ENCODE results near the gene NAA38. TPM values are rescaled to one million over a fixed set of nuclear protein-coding genes. Genes with fewer than 3 reads are reported as not detected.
A peak's percentile ranks its signal among the peaks of the same experiment; 100 is the strongest.
"Not testable (repeated sequence)": the region's sequence is repeated elsewhere in the genome, so short reads cannot be mapped to it uniquely, and the experiment has no call there.

NAA38 gene
- polyA plus RNA-seq, 1 donor (not counting 4 experiments of a cell fraction or from before 2014, with no cell fraction given), result 70.9 TPM

DNA sequence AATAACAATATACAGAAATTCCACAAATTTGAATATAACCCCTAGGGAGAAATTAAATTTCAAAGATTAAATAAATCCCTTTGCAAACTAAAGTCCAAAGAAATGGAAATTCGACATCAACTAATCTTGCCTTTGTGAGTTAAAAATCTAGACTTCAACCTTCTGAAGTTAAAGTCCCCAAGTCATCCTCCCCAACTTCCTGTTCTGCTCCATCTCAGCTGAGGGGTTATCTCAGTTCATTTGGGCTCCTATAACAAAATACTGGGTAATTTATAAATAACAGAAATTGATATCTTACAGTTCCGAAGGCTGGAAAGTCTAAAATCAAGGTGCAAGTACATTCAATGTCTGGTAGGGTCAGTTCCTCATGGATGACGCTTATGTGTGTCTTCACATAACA is 46.1 kb downstream of the NAA38 start:
- no peak overlapping the region for H2AFZ ChIP-seq (ENCODE audit: control insufficient read depth, low read length)
- no peaks in the 10 kb centered on the region for H3K9me3 ChIP-seq (ENCODE audit: control insufficient read depth, low read depth, low read length)
- DNase-seq (ENCODE audit: low read depth, low spot score), result no peak
- no peak overlapping the region for H3K27ac ChIP-seq (ENCODE audit: control insufficient read depth, insufficient read depth, low read length)
- TF ChIP-seq, protein P1, sequence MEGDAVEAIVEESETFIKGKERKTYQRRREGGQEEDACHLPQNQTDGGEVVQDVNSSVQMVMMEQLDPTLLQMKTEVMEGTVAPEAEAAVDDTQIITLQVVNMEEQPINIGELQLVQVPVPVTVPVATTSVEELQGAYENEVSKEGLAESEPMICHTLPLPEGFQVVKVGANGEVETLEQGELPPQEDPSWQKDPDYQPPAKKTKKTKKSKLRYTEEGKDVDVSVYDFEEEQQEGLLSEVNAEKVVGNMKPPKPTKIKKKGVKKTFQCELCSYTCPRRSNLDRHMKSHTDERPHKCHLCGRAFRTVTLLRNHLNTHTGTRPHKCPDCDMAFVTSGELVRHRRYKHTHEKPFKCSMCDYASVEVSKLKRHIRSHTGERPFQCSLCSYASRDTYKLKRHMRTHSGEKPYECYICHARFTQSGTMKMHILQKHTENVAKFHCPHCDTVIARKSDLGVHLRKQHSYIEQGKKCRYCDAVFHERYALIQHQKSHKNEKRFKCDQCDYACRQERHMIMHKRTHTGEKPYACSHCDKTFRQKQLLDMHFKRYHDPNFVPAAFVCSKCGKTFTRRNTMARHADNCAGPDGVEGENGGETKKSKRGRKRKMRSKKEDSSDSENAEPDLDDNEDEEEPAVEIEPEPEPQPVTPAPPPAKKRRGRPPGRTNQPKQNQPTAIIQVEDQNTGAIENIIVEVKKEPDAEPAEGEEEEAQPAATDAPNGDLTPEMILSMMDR (optimal IDR thresholded peaks at IDR 0.05 in 1 of 3, IDR thresholded peaks at IDR 0.05 in 1 of 3, conservative IDR thresholded peaks at IDR 0.05 in 1 of 3; ENCODE audit: extremely low read depth in 1 of 3, insufficient read depth in 2 of 3, low read length in 3 of 3), result no peak
- TF ChIP-seq EZH2 (IDR thresholded peaks at IDR 0.05; ENCODE audit: low read length), result no peak
- H3K9ac ChIP-seq (ENCODE audit: control insufficient read depth, extremely low read depth, insufficient read depth, low read length), result no peak overlapping the region
- H3K4me3 ChIP-seq (ENCODE audit: control insufficient read depth in 2 of 3, extremely low read depth in 1 of 3, insufficient read depth in 2 of 3, low read depth in 1 of 3, low read length in 3 of 3), result no peak overlapping the region
- no peaks in the 10 kb centered on the region for H4K20me1 ChIP-seq (ENCODE audit: control insufficient read depth, extremely low read depth, insufficient read depth, low read length)
- dilution Hi-C loops (cut with MboI; ENCODE audit: extremely low pct_ligation_motif_present, low sequenced_read_pairs), result no loop called here
- no peaks in the 10 kb centered on the region for H3K79me2 ChIP-seq (ENCODE audit: control insufficient read depth, insufficient read depth, low read length)
- no peaks in the 10 kb centered on the region for H3K36me3 ChIP-seq (ENCODE audit: control insufficient read depth in 2 of 2, extremely low read depth in 1 of 2, insufficient read depth in 2 of 2, low read length in 2 of 2)
- H3K4me2 ChIP-seq (ENCODE audit: control insufficient read depth, extremely low read depth, insufficient read depth, low read depth, low read length), result no peak overlapping the region
- FAIRE-seq, result no peak
- H3K27me3 ChIP-seq (ENCODE audit: control insufficient read depth, extremely low read depth, insufficient read depth, low read length), result no peaks in the 10 kb centered on the region
- no peaks in the 10 kb centered on the region for H3K9me1 ChIP-seq (ENCODE audit: control insufficient read depth, extremely low read depth, insufficient read depth, low read length)
- H3K4me1 ChIP-seq (ENCODE audit: control insufficient read depth, extremely low read depth, insufficient read depth, low read length), result peaks cover 20% of the 10 kb centered on the region

DNA sequence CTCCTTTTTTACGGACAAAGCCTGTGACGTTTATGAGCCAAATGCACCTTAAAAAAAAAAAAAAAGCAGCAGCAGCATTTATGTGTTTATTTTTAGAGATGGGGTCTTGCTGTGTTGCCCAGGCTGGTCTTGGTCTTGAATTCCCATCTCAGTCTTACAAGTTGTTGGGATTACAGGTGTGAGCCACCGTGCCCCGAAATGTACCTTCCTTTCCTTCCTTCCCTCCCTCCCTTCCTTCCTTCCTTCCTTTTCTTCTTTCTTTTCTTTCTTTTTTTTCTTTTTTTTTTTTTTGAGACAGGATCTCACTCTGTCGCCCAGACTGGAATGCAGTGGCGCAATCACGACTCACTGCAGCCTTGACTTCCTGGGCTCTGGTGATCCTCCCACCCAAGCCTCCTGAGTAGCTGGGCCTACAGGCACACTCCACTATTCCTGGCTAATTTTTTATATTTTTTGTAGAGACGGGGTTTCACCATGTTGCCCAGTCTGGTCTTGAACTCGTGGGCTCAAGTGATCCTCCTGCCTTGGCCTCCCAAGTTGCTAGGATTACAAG is 47.5 kb downstream of the NAA38 start:
- H3K79me2 ChIP-seq (ENCODE audit: control insufficient read depth, insufficient read depth, low read length); H3K9me1 ChIP-seq (ENCODE audit: control insufficient read depth, extremely low read depth, insufficient read depth, low read length); H3K4me3 ChIP-seq (ENCODE audit: control insufficient read depth in 2 of 3, extremely low read depth in 1 of 3, insufficient read depth in 2 of 3, low read depth in 1 of 3, low read length in 3 of 3); H4K20me1 ChIP-seq (ENCODE audit: control insufficient read depth, extremely low read depth, insufficient read depth, low read length); H2AFZ ChIP-seq (ENCODE audit: control insufficient read depth, low read length); dilution Hi-C loops (cut with MboI; ENCODE audit: extremely low pct_ligation_motif_present, low sequenced_read_pairs); H3K36me3 ChIP-seq (ENCODE audit: control insufficient read depth in 2 of 2, extremely low read depth in 1 of 2, insufficient read depth in 2 of 2, low read length in 2 of 2); DNase-seq (ENCODE audit: low read depth, low spot score); H3K27me3 ChIP-seq (ENCODE audit: control insufficient read depth, extremely low read depth, insufficient read depth, low read length); H3K9me3 ChIP-seq (ENCODE audit: control insufficient read depth, low read depth, low read length): not testable (repeated sequence)
- Histone ChIP-seq H3K27ac (ENCODE audit: control insufficient read depth, insufficient read depth, low read length) (peak overlapping the region; percentile 78), H3K9ac (ENCODE audit: control insufficient read depth, extremely low read depth, insufficient read depth, low read length) (peak overlapping the region; percentile 1), H3K4me2 (ENCODE audit: control insufficient read depth, extremely low read depth, insufficient read depth, low read depth, low read length) (peak overlapping the region; percentile 98), H3K4me1 (ENCODE audit: control insufficient read depth, extremely low read depth, insufficient read depth, low read length) (peaks cover 20% of the 10 kb centered on the region)
- peak; percentile 5 for FAIRE-seq
